GM19324 (cell line): ENCODE data around the gene RNPEP.
"Not testable (repeated sequence)": the region's sequence is repeated elsewhere in the genome, so short reads cannot be mapped to it uniquely, and the experiment has no call there.

Experiments used
- ATAC-seq: cut with Tn5 transposase; IDR thresholded peaks from one replicate; pipeline ENCODE4 v1.9.1; 2021; ENCODE audit warnings: mild to moderate bottlenecking, moderate library complexity; ENCODE audit not compliant: unreplicated experiment, low FRiP score

The RNPEP gene

DNA sequence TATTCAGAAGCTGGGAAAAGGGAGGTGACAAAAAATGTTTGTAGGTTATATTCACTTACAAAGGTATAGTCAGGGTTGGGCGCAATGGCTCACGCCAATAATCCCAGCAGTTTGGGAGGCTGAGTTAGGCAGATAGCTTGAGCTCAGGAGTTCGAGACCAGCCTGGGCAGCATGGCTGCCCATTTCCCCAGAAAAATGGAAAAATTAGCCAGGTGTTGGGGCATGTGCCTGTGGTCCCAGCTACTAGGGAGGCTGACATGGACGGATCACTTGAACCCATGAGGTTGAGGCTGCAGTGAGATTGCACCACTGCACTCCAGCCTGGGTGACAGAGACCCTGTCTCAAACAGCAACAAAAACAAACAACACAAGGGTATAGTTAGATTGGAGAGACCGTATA lies 24.1 kb upstream of the RNPEP start:
- ATAC-seq = no peak

DNA sequence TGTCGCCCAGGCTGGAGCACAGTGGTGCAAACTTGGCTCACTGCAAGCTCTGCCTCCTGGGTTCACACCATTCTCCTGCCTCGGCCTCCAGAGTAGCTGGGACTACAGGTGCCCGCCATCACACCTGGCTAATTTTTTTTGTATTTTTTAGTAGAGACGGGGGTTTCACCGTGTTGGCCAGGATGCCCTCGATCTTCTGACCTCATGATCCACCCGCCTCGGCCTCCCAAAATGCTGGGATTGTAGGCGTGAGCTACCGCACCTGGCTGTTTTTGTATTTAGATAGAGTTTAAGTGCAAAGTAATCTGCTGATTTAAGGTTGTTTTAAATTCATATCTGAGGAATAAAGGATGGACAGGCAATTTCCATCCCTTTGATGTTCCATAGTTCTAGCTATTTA lies 20.1 kb upstream of the RNPEP start:
- not testable (repeated sequence) for ATAC-seq

DNA sequence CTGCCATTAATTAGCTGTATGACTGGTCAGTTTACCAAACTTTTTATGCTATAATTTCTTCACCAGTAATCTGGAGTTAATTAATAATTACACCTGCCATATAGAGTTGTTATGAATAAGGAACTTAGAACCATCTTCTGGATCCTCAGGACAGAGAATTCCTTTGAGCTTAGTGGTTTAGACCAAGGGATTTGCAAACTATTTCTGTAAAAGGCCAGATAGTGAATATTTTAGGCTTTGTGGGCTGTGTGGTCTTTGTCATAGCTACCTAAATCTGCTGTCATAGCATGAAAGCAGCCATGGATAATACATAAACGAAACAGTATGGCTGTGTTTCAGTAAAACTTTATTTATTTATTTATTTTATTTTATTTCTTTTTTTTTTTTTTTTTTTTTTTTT lies 18.2 kb upstream of the RNPEP start:
- ATAC-seq = no peak

DNA sequence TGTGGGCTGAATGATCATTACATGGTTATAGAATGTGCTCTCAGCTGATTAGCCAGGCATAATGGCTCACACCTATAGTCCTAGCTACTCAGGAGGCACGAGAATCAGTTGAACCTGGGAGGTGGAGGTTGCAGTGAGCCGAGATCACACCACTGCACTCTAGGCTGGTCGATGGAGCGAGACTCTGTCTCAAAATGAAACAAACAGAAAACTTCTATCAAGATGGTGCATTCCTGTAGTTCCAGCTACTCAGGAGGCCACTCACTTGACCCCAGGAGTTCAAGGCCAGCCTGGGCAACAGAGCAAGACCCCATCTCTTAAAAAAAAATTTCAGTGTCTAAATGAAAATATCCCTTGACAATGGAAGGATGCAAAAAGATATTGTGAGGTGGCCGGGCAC lies 16.3 kb upstream of the RNPEP start:
- ATAC-seq = no peak

DNA sequence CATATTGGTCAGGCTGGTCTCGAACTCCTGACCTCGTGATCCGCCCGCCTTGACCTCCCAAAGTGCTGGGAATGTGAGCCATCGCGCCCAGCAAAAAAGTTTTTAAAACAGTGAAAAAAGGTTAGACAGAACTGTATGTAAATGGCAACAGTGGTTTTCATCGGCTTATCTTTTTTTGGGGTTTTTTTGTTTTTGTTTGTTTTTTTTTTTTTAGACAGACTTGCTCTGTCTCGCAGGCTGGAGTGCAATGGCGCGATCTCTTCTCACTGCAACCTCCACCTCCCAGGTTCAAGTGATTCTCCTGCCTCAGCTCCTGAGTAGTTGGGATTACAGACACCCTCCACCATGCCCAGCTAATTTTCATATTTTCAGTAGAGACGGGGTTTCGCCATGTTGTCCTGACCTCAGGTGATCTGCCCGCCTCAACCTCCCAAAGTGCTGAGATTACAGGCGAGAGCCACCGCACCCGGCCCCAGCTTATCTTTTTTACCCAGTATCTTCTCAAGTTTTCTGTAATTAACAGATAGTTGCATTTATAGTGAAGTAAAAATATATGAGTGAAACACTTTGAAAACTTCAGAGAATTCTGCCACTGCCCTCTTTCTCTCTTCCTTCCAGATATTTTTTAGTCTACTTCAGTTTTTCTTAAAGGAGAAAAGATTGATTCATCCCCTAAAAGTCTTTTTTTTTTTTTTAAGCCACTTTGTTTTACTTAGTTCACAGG lies 14.1 kb upstream of the RNPEP start:
- no peak for ATAC-seq

DNA sequence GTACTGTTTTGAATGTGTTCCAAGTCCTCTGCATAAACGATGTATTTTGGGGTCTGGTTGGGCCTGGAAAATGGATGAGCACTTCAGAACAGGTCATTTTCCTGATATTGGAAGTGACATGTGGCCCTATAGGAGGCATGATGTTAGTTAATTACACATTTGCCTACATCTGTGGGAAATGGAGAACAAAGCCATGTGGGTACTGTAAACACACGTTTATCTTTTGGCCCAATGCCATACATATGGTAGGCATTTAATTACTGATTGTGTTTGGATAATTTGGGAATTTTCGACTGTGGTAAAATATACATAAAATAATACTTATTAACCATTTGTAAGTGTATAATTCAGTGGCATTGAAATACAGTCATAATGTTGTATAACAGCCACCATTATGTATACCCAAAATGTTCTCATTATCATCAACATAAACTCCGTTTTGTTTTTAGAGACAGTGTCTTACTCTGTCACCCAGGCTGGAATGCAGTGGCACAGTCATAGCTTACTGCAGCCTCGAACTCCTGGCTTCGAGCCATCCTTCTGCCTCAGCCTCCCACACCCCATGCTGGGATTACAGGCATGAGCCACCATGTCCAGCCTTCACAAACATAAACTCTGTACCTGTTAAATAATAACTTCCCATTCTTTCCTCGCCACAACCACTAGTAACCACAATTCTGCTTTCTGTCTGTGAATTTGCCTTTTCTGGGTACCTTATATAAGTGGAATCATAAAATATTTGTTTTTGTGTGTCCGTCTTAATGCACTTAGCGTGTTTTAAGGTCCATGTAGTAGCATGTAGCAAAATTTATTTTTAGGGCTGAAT lies 11.9 kb upstream of the RNPEP start:
- ATAC-seq = no peak

DNA sequence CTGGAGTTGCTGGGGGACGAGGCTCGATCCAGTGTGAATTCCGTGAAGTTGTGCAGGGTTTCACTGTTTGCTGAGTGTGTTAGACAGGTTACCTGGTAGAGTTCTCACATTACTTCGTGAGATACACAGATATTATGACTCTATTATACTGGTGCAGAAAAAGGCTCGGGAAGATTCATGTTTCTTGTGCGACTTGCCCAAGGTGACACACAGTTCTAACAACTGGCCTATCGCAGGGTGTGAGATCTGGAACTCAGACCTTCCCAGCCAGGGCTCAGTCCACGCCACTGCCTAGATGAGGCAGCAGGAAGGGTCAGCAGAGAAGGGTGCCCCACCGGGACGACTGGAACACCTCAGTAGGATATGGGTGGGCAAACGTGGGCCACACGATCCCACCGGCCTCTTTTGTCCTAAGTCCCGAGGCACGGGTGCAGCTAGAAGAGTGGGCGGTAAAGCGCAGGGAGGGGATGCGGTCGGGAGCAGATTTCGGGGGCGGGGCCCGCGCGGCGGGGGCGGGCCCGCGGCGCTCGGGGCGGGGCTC lies 296 bp upstream of the RNPEP start:
- ATAC-seq = no peak

DNA sequence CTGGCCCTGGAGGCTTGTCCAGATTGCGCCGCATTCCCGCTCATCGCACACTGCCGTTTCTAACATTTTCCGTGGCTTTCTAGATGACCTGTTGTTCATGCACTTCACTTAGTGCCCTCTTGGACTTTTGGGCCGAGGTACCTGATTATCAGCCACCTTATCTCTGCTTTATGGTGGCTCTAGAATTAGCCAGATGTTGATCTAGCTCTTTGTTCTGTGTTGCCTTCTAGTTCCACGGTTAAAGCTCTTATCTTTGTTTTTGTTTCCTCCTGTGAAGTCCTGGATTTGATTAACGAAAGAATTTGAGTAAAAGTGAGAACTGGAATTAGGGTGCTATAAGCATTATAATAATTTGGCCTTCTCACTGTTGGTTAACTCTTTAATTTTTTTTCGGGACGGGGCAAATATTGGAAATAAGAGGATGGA lies 945 bp downstream of the RNPEP start:
- ATAC-seq = no peak

DNA sequence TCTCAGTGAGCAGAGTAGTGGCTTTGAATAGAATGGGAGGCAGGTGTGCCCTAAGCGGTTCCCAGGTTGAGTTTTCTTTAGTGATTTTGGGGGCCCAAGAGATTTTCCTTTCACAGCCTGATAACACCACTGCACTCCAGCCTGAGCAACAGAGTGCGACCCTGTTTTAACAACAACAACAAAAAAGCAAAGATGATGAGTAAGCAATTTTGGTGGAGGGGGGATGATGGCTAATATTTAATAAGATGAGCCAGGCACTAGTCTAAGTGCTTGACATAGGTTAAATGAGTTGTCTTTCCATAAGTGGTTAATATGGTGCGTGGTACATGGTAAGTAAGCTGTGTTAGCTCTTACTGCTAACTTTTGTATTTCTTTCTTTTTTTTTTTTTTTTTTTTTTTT lies 2.0 kb downstream of the RNPEP start:
- ATAC-seq = no peak

DNA sequence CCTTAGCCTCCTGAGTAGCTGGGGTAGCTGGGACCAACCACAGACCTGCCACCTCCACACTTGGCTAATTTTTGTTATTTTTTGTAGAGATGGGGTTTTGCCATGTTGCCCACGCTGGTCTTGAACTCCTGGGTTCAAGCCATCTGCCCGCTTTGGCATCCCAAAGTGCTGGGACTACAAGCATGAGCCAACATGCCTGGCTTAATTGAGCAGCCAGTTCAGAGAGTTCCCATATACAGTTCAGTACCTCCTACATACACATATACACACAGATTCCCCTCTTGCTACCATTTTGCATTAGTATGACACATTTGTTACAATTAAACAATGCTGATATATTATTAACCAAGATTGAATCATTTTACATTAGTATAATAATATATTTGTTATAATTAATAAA lies 2.9 kb downstream of the RNPEP start:
- ATAC-seq = no peak

DNA sequence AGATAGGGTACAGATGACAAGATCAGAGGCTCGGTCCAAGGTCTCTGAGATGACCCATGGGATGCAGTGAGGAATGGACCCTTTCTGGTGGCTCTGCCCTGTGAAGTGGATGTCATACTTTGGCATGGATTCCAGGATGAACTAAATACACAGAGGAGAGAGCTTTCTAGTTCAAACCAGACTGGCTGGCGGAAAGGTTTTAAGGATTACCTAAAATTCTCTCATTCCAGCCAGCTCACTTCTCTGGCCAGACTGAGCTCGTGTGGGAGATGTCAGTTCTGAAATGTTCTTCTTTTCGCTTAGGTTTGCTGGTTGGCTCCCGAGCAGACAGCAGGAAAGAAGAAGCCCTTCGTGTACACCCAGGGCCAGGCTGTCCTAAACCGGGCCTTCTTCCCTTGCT lies 6.2 kb downstream of the RNPEP start:
- ATAC-seq = no peak

DNA sequence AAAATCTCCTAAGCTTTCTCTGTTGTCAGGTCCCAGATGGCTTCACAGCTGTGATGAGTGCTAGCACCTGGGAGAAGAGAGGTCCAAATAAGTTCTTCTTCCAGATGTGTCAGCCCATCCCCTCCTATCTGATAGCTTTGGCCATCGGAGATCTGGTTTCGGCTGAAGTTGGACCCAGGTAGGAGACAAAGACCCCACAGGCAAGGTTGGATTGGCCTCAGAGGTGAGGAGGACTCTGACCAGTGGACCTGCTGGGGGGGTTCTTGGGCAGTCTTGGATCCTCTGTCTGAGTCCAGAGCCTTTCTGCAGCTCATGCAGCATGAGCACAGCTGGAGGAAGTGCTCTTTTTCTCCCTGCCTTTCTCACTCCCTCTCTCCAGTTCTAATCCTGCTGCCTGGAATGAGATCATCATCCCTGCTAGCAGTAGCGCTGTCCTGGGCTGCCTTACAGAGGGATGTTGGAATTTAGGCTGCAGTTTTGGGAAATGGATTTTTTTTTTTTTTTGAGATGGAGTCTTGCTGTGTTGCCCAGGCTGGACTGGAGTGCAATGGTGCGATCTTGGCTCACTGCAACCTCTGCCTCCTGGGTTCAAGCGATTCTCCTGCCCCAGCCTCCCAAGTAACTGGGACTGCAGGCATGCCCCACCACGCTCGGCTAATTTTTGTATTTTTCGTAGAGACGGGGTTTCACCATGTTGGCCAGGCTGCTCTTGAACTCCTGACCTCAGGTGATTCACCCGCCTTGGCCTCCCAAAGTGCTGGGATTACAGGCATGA lies 7.1 kb downstream of the RNPEP start:
- ATAC-seq = no peak

DNA sequence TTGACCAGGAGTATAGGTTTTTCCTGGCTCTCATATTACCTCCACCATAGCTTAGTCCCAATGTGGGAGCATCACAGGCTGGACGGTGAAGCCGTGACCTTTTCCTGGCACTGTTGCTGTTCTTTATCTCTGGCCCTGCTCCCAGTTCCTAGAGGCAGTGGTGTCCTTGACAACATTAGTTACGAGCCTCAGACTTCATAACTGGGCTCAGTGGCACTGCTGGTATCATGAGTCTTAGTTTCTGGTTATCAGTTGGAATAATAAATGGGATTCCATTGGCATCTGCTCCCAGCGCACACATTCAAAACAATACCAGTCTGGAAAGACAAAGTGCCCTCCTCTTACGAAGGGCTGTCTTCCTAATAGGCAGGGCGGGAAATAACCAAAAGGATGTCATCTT lies 8.0 kb downstream of the RNPEP start:
- no peak for ATAC-seq

DNA sequence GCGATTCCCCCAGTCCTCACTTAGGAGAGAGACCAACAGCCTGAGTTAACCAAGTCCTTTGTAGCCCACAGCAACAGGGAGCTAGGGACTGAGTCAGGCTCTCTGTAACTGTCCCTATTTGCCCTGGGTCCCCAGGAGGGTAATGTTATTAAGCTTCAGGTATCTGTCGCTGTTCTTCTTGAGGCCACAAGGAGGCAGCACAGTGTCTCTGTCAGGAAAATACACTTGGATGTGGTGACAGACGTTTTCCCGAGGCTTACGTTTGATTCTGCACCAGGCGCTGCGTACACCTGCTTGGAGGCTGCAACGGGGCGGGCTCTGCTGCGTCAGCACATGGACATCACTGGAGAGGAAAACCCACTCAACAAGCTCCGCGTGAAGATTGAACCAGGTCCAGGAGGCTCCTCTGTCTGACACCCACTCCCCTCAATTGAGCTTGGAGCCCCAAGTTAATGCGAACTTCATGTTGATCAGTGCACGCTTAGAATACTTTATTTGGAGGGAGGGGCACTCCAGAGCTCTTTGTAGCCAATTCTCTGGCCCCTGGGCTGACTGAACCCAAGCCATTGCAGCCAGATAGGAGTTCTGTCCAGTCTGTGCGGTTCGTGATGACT lies 17.3 kb downstream of the RNPEP start:
- no peak for ATAC-seq

DNA sequence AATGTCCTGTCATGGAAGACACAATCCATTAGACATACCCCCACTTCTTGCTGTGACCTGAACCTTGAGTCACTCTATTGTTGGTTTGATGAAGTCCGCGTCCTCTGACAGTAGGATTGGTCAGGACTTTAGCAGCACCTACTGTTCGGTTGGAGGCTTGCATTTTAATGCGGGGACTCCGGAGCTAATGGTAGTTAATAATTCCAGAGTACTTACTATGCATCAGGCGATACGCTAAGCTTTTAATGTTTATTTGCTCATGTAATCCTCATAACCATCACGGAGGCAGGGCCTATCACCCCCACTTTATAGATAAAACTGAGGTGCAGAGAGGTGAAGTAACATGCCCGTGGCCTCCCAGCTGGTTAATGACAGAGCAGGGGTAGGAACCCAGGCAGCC lies 20.1 kb downstream of the RNPEP start:
- ATAC-seq = no peak

DNA sequence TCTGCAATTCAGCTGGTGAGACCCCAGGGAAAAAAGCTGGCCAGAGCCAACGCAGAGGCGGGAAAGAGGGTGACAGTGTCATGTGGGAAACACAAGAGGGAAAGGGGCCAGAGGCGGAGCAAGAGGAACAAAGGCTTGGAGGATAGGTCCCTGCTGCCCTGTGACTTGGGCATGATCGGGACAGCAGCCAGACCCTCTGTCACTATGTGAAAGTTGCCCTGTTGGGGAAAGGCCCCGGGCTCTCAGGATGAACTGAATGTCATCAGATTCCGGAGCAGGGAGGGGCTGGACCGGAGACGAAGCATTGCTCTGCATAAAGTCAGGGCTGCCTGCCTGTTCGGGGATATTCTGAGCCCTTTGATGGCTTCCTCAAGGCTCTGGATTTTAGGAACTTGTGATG lies 22.3 kb downstream of the RNPEP start:
- no peak for ATAC-seq

DNA sequence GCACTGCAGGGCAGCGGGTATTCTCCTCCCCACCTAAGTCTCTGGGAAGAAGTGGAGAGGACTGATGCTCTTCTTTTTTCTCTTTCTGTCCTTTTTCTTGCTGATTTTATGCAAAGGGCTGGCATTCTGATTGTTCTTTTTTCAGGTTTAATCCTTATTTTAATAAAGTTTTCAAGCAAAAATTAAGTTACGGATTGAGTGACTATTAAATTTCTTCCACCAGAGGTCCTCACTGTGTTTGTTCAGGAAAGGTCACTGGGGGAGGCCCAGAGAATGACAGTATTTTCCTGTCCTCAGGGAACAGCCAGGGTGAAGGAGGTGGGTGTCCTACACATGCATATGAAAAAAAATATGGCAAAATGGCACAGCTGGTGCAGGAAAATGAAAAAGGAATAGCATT lies 23.5 kb downstream of the RNPEP start:
- ATAC-seq = no peak

DNA sequence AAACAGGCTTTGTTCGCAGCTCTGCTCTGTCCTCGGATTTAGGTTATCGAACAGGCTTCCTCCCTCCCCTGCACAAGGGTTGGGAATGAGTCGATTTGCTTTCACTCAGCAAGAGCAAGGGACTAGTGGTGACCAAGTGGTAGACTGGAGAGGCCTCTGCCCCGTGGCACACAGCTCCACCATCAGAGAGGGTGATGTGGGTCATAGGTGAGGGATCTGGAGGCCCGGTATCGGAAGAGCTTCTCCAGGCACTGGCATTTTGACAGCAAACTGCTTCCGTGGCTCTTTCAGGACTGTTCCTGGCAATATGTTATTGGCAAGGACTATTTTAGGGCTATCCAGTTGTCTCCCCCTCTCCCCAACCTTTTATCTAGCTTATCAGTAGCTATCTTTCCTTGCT lies 24.9 kb downstream of the RNPEP start:
- no peak for ATAC-seq

DNA sequence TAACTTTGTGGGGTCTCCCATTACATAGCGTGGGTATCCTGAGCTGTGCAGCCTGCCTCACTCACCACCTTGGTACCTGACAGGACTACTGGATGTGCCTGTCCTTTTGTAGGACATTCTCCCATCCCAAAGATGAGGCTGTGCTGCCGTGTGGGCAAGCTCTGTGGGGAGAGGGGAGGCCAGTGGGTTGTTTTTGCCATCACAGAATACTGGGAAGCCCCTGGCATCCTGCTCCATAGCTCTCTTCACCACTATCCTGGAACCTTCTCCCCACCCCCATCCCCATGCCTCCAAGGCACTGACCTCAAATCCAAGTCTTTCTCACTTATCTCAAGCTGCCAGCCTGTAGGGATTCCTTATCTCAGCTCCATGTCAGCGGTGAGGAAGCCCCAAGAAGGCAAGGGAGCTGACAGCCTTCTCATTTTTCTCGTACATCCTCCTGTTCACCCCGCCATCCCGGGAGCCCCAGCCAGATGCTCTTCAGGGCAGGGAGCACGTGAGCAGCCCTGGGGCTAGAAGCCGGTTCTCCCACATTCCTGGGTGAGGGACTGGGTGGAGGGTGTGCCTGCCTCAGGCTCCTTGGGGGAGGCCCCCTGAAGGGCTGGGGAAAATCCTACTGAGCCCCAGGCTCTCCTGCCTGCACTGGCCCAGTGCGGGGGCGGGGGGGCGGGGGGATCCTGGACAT lies 25.5 kb downstream of the RNPEP start:
- no peak for ATAC-seq
